NCI-H128 (cell line): ENCODE measurements around the gene TTC16.
A peak's percentile ranks its signal among the peaks of the same experiment; 100 is the strongest.

Source experiments
- DNase-seq: peaks from one replicate; lab custom pipeline; 2025; ENCODE audit not compliant: unreplicated experiment; lab: John Stamatoyannopoulos, UW

The TTC16 gene

GRCh38 chr9:127698386-127698785 lies 17.5 kb upstream of the TTC16 start:
- DNase-seq, result no peak

DNA sequence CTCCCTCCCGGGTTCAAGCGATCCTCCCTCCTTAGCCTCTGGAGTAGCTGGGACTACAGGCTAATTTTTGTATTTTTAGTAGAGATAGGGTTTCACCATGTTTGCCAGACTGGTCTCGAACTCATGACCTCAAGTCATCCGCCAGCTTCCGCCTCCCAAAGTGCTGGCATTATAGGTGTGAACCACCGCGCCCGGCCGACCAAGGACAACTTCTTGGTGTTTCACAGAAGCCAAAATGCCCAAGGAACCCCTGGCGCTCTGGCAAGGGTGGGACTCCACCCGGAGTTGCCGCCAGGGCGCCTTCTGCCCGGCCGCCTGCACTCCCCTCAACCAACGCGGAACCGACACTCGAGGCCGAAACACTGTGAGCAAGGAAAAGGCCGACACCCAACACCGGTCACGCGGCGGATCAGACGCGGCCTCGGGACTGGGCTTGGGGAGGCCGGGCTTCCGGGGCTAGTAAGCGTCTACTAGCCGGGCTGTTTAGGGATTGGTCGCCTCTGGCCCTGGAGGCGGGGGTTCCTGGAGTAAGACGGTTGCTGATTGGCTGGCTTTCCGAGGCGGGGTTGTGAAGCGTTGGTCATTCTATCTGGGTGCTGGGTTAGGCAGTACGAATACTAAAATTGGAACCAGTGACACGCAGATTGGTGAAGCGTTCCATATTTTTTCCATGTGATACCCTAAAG lies 16.8 kb upstream of the TTC16 start:
- peak; percentile 43 for DNase-seq

DNA sequence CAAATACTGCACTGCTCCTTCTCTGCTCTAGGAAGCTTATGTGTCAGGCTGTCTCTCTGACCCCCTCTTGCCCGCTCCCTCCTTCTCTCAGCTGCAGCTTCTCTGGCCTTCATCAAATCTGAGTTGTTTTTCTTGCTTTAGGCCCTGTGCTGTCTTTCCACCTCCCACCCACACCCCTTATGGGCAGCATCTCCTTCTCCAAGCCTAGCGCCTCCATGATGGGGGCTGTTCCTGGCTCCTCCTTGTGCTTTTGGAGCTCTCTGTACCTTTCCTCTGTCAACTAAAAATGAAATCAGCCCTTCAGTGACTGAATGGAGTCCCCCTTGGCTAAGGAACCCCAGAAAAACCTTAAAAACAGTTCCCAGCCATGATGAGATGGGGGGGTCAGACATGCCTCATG lies 15.7 kb upstream of the TTC16 start:
- no peak for DNase-seq

DNA sequence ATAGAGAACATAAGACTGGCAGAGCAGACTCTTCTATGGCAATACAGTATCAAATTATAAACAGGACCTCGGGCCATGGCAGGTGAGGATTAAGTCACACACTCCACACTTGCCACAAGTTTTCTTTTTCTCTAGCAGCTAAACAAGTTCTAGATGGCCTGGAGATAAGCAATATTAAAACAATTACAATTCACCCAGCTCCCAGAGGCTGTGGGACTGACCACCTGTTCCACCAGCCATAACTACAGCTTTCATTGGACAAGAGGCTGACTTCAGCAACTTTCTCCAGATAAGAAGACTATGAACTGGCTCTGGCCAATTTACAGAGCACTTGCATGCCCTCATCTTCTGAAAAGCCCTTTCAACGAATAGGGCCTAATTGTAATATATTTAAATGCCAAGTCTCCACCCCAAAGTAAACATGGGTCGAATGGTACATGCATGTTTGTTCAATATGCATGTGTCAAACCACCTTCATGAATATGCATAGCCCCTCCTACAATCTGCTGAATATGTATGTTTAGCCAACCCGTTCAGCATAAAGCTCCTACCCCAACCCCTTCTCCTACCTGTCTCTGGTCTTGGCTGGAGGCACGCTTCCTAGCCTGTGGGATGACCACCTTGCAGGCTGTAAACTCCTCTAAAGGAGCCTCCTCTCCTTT lies 15.2 kb upstream of the TTC16 start:
- no peak for DNase-seq

- DNase-seq, result no peak
These were observed 12.5 kb upstream of the TTC16 start for GRCh38 chr9:127703289-127703946.

GRCh38 chr9:127705577-127706379 lies 10.1 kb upstream of the TTC16 start:
- no peak for DNase-seq

GRCh38 chr9:127706836-127707241 lies 9.0 kb upstream of the TTC16 start, which contains the start of gene CFAP157:
TSS of gene CFAP157 (plus strand) at chr9:127706988. CDS start at chr9:127707032, 44 bp downstream.
- DNase-seq, result no peak

DNA sequence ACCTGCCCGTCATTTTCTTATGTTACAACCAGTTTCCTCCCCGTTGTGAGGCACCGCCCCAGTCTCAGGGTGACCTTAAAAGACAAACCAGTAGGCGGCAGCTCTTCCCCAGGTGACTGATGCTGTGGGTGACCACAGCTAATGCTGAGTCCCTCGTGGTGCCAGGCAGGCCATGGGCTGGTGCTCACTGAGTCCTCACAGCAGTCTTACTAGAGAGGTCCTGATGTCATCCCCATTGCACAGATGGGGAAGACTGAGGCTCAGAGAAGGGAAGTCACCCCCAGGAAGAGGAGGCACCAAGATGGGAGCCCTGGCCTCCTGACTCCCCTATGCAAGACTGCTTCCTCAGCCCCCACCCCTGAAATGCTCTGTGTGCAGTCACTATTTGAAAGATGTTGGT lies 8.1 kb upstream of the TTC16 start:
- DNase-seq, result no peak

DNA sequence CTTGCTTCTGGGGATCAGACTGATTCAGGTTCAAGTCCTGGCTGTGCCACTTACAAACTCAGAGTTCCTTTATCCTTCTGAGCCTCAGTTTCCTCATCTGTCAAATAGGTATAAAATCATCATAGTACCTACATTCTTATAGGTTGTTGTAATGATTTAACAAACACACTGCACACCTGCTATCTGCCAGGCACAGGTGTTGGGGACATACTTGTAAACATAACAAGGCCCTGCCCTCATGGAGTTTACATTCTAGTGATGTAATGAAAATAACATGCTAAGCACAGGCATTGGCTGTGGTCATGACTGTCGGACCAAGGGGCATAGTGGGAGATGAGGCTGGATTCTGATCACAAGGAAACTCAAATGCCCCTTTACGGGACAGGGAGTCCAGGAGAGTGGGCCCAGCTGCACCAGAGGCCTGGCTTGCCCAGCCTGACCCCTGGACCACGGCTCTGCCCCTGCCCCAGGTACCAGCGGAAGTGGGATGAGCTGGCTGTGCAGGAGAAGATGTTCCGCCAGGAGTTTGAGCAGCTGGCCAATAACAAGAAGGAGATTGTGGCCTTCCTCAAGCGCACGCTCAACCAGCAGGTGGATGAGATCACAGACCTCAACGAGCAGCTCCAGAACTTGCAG lies 6.8 kb upstream of the TTC16 start:
- DNase-seq, result no peak

DNA sequence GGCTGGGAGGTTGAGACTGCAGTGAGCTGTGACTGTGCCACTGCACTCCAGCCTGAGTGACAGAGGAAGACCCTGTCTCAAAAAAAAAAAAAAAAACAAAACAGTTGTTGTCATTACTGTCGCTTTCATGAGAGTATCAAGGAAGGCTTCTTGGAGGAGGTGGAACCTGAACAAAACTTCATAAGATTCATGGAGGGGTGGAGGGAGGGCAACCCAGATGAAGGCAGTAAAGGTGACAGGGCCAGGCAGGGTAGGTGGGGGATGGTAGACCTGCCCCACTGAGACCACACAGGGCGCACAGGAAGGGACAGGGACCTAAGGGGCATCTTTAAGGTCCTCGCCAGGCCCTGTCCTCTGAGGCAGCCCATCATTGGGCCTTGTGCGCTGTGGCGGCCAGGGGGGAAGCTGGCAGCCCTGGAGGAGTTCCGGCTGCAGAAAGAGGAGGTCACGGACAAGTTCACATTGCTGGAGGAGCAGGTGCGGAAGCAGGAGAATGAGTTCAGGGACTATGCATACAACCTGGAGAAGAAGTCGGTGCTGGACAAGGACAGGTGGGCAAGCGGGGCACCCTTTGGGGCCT lies 5.6 kb upstream of the TTC16 start:
- DNase-seq, result no peak

GRCh38 chr9:127711226-127711701 lies 4.6 kb upstream of the TTC16 start:
- DNase-seq, result no peak

DNA sequence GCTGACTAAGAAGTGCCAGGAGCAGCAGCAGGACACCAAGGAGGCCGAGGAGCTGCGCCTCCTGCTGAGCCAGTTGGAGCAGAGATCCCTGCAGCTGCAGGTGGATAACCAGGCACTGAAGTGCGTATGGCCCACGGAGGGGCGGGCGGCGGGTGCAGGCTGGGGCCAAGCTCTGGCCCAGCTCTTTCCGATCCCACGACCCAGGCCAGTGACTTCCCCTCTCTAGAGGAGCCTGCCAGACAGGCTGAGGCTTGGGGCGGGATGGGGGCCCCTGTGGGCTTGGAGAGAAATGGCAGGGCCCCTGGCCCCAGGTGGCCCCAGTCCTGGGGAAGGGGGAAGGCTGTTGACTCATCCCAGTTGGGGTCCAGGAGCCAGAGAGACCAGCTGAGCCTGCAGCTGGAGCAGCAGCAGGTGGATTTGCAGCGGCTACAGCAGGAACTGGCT lies 4.0 kb upstream of the TTC16 start:
- no peak for DNase-seq

- DNase-seq, result no peak
These were observed 3.5 kb upstream of the TTC16 start for GRCh38 chr9:127712371-127712770.

GRCh38 chr9:127712867-127713266 lies 3.0 kb upstream of the TTC16 start:
- DNase-seq, result no peak

DNA sequence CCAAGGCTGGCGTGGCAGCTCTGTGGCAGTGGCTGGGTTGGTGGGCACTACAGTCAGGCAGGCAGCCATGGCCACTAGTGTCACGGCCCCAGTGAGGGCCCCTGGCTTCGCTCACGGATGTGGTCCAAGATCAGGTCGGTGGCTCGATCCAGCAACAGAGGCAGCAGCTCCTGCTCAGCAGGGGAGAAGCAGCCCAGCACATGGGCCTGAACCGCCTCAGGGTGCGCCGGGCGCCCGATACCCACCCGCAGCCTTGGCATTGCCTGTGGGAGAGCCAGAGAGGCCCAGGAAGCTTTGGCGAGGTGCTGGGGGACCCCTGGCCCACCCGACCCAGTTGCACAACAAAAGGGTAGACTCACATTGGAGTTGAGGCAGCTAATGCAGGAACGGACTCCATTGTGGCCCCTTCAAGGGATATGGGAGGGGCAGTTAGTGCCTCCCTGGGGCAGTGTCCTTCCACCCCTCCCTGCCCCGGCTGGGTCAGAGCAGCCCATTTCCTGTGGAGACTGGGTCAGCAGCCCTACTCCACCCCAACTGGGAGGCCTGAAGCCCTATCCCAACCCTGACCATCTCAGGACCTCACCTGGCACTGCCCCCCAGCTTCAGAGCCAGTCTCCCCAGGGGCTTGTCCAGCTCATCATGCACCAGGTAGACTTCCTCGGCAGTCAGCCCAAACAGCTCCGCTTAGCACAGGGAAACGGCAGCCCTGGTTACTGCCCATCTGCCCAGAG lies 1.7 kb upstream of the TTC16 start:
- DNase-seq, result no peak

GRCh38 chr9:127714951-127715469 lies 869 bp upstream of the TTC16 start:
- DNase-seq, result no peak

- no peak for DNase-seq
These were observed 533 bp downstream of the TTC16 start for GRCh38 chr9:127716412-127716811.

DNA sequence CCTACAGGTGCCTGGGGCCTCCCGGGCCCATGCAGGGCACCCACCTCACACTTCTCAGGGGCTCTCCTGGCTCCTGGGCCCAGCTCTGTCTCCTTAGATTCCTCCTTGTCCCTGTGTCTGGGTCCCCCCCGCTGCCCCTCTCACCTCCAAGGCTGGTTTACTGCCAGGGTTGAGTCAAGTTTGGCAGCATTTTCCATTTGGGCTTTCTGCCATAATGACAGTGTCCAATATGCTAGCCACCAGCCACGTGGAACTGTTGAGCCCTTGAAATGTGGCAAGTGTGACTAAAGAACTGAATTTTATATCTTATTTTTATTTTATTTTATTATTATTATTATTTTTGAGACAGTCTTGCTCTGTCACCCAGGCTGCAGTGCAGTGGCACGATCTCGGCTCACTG lies 1.9 kb downstream of the TTC16 start:
- DNase-seq, result no peak

DNA sequence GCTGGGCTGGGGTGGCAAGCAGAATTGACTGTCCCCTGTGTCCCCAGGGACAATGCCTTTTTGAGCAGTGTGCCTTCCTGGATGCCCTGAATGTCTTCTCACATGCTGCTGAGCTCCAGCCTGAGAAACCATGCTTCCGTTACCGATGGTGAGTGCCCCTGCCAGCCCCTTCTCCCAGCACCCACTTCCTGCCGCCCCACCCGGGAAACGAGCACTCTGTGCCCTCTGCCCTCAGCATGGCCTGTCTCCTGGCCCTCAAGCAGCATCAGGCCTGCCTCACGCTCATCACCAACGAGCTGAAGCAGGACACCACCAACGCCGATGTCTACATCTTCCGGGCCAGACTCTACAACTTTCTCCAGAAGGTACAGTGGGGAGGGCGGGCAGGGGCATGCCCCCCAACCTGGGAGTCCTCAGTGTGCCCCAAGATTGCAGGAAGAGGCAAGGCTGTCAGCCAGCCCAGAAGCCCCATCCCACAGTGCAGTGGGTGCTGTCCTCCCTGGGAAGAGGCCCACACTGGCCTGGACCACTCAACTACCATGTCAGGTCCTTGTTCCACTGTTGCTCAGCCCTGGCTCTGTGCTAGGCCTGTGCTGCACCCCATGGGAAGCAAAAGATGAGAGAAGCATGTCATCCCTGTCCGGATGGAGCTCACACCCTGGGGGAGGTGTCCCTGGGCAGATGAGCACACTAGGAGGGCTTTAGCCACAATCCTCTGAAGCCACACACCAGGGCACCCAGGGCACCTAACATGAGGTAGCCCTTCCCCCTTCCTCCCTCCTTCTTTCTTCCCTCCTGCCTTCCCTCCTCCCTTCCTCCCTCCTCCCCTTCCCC lies 4.4 kb downstream of the TTC16 start:
- DNase-seq, result no peak
